NCI-H226 (cell line): ENCODE data around the gene RNLS.
A peak's percentile ranks its signal among the peaks of the same experiment; 100 is the strongest.

Source experiments
- DNase-seq: peaks from one replicate; pipeline ENCODE4 v3.0.0-alpha.2; 2015

Gene RNLS

DNA sequence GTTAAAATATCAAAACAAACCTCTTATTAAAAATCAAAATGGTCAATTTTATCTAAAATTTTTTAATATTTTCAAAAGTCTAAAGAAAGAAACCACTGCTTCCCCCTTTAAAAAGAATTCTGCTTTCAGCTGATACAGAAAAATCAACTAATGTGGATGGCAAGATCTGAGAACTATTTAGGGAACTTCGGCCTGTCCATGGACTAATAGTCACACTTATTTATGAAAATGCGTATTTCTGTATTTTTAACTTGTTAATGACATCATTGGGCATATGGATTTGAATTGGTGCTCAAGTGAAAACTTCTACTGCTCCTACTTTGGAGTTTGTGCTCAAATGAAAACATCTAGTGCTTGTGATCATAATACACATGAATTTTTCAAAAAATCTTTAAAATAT is 31.9 kb downstream of the RNLS start:
- DNase-seq, result no peak

DNA sequence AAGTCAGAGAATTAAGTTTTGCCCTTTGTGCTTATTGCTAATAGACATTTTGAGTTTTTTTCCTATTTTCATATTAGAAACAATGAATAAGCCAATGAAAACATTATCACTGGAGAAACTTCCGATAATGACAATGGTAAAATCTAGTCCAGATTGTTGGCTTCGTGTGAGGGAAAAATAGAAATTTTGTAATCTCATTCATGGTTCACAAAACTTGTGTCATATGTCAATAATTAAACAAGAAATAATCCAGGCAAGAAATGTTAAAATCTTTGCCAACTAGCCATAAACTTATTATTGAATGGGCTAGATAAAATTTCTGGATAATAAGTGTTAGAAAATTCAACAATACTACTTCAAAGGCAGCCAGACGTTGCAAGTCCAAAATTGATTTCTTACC is 36.6 kb downstream of the RNLS start:
- no peak for DNase-seq

DNA sequence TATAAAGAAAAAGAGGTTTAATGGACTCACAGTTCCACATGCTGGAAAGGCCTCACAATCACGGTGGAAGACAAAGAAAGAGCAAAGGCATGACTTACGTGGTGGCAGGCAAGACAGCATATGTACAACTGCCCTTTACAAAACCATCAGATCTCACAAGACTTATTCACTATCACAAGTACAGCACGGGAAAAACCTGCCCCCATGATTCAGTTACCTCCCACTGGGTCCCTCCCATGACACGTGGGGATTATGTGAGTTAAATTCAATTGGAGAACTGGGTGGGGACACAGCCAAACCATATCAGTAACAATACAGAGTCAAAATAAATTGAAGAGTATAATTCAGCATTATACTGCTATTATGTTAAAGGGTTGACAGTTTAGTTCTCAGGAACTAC is 37.8 kb downstream of the RNLS start:
- no peak for DNase-seq

DNA sequence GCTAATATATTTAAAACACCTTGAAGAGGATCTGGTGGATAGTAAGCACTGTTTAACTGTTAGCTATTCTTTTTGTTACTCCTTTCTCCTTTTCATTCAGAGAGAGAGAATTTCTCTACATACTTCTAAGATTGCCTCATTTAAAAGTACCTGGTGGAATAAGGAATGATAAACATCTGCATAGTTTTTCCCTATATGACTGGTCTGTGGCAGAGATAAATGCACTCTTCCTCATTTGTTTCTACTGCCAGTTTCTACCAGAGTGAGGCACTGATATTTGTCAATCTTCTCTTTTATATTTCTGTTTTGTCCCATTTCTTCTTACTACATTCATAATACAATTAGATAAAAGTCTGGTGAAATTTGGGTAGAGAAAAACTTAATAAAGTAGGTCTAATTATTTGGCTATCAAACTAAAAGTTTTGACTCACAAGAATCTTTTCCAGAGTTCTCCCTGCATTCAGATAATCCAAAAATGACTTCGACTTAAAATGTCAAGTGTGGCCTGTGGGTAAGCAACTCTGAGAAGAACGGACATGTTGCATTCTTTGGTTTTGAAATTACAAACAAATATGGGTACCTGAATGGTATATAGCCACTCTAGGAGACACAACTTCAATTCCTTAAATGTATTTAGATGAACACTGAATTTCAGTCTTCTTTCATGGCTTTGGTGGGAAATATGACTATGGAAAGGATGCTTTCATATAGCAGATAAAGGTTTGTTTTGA is 38.8 kb downstream of the RNLS start:
- peak; percentile 39 for DNase-seq

DNA sequence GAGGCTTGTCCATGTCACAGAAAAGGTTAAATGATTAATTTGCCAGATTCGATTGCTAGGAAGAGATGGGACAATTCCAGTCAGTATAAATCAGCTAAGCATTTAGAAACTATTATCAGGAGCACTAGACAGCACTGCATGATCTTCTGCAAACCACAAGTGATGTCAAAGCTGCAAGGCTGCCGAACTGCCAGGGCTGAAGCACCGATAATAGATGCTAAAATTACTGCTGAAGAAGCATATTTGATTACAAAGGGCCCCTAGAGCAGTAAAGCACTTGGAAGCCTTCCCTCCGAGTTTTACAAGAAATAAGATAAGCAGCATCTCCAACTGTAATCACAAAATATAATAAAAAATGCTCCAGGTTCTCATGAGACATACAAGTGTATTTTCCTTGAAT is 40.6 kb downstream of the RNLS start:
- no peak for DNase-seq

DNA sequence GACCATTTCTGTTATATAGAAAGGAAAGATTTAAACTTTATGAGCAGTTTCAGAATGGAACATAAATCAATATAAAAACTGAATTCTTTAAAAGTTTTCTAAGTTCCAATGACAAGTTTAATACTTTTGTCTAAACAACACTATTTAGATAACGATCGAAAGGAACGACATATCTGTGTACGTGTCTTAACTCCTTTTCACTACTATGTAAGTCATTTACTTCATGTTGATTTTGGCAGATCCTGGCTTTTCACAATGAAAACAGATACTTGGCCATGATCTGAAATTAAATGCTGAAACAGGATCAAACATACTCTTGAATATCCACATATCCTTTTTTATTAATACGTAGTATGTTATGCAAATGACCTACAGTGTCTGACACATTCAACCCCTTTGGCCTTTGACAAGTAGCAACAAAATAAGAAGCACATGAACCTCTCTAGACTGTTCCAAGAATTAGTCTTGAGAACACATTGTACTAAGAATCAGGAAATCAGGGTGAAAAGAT is 41.9 kb downstream of the RNLS start:
- DNase-seq, result no peak

DNA sequence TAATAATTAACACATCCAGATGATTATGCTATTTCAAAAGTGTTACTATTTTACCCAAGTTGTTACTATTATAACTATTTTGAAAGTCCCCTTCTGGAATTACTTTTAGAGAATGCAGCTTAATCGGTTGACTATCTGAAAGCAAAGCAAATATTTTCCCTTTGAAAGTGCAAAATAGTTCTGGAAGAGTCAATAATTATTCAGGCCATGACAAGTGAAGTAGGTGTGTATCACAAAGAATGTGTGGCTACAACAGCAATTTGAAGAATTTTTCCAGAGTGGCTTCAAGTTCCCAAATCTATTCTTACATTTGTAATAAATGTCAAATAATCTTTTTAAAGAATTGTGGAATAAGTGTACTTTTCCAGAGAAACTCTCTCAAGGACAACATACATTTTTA is 42.8 kb downstream of the RNLS start:
- no peak for DNase-seq

DNA sequence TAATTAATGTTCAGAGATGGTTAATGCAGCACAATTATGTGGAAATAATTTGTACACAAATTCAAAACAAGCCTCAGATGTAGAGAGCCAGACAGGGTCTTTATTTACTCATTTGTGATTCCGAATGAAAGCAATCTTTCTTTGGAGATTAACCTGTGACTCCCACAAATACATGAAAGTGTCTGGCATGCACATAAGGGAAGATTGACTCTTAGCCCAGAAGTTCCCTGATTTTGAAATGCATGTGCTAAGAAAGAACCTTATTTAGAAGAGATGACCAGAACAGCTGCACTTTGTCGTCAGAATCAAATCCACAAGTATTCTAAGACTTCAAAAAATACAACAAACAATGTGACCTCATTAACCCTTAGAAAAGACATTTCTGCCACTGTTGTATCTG is 45.1 kb downstream of the RNLS start:
- DNase-seq, result no peak

DNA sequence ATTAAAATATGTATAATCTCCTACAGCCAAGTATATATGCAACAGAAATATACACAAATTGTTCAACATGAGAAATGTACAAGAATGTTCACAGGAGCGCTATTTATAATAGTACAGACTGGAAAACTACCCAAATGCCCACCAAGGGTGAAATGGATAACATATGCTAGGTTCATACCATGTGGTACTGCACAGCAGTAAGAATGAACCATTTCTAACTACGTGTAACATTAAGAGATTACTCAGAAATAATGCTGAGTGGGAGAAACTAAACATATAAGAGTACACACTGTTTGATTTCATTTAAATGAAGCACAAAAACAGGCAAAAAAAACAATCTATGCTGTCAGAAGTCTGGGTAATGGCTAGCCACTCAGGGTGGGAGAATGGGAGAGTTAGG is 45.8 kb downstream of the RNLS start:
- DNase-seq, result no peak

DNA sequence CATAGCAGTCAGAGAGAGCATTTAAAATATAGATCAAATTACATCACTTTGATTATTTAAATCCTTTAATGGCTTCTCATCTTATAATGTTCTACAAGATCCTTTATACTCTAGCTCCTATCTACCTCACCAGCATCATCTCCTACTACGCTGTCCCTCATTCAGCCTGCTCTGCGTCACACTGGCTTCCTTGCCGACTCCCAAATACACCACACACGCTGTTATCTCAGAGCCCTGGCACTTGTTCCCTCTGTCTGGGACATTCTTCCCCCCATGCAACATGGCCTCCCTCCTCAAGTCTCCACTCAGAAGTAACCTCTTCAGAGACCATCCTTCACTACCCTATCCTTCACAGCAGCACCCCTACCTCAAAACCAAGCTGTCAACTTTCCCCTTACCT is 46.7 kb downstream of the RNLS start:
- no peak for DNase-seq

DNA sequence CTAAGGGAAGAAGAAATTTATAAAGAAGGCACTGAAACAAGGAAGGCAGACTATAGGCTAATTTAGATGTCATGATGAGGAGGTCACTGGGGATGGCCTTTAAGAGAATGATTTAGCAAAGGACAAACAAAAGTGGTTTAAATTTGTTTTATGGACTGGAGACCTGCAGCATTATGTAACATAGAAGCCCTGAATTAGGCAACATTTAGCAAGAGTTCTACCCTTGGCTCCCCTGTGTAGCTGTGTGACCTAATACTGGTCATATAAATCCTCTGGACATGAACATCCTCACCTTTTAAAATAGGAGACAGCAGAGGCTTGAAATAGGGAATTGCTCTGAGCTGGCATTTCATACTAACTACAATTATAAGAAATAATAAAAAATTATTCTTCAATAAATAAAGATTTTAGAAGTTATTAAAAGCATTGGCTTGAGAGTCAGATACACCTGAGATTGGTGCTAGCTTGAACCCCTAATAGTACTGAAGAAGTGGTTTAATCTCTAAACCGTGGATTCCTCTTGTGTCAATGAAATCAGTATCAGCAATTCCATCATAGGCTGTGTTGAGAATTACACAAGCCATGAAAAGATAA is 48.9 kb downstream of the RNLS start:
- no peak for DNase-seq

DNA sequence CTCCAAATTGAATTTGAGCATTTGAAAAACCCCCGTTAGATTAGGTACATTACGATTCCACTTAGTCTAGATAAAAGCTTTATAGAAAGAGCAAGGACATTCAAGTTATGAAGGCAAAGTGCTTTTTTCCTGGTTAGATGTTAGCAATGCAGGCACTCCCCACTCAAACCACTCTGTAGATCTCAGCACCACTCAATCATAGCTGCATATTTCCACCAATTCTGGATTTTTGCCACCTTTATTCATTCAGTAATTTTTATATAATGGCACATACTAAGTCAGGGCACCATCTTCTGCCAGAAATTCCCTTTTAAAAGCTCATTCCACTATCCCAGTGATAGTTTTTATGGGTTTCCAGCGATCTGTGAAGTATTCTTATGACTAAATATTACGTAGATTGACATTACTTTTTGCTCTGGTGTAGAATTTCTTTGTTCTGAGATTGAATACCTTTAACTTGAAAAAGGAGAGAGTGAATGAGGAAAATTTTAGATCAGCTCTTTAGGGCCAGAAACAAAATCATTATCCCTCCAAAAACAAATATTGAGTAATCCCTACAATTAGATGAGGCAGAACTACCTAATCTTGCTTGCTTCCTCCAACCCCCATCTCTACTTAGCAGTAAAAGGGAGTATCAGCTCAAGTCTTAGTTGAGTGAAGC is 51.6 kb downstream of the RNLS start:
- peak; percentile 33 for DNase-seq

DNA sequence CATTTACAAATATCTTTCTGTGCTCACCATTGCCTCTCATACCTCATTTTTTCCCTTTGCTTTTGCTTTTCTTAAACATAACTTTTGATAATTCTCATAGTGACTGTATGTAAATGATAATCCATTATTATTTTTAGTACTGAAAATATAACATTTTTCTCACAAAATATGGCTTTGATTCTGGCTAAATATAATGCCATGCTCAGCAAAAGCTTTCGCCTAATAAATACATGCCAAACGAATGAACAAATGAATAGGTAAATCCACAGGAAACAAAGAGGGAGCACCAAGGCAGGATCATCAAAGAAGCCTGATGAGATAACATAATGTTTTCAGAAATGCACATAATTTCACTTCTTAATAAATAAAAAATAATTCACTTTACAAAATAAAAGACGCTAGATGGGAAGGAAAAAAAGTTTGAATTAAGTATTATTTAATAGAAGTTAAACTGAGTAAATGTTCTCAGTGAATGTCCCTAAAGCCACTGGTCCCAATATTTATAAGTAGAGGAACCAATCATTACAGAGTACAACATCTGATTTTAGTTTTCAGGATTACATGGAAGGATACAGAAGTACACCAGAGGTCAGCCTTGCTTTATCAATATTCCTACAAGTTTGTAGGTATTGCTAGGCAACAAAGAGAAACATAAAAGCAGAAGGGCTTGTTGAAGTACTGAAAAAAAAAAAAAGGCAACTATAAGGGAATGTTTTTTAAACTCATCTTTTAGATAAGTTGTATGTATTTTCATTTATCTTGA is 52.3 kb downstream of the RNLS start:
- no peak for DNase-seq

DNA sequence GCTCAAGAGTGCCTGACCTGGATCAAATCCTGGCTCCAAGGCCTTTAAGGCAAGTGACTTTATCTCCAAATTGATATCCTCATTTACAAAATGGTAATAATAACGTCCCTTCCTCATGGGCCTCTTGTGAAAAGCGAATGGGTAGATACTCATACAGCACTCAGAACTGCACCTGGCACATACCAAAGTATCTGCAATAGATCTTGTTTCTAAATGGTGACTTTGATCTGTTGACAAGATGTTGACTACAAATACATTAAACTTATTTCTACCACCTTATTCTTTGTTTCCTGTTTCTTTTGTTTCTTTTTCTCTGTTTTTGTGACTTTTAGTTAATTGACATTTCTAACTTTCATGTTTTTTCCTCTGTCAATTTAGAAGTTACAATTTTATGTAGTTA is 53.0 kb downstream of the RNLS start:
- DNase-seq, result no peak

DNA sequence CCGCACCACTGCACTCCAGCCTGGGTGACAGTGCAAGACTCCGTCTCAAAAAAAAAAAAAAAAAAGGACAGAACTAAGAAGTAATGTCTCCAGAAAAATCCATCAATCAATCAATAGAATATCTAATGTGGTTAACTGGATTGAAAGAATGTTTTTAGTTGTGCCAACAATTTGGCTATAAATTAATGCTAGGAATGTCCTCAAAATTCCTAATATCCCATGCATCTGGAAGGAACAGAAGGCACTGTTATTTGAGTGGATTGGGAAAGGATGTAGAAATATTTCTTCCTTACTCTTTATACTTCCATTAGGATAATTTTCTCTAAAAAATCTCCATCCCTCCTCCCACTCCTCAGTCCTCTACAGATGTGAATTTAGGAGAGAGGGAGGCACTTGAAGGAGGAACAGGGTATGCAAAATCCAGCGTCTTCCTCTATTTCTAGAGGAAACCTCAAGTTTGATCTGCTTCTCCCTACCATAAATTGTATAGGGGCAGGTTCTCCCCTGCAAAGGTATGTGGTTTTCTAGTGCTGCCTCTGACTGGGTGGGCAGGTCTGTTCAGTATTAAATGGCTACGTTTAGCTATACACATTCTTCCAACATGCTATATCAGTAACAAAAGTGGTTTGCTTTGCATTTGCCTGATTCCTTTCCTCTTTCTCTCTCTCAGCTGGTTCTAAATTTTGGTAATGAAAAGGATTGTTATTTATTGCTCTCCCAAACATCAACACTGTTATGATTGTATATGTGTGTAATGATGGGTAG is 54.1 kb downstream of the RNLS start:
- no peak for DNase-seq

DNA sequence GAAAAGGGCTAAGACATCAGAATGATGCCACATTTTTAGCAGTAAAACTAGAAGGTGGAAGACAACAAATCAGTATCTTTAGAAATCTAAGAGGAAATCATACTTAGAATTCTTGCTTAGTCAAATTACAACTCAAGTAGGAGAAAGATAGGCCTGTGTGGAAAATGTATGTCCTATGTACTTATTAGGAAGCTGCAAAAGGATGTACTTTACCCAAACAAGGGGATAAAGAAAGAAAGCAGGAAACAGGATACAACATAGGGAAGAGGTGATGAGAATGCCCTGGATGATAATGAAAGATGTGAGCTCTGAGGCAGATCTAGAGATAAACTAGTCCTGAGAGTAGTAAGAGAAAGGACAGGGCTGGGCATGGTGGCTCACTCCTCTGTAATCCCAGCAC is 54.9 kb downstream of the RNLS start:
- no peak for DNase-seq

DNA sequence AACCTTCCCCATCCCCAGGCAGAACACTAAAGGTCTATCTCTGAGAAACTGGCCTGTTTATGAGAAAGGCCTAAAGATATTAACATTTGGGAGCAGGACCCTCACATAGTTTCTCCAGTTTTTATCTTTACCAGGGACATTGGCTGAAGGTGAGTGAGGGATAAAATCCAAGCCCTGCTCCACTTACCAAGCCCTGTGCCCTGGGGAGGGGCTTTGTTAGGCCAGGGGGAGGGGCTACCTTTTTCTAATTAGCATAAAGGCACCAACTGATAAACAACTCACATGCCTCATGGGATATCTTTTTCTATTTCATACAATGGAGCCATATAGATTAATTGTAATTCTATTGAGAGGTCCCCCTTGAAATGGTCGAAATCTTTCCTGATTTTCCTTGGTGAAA is 55.9 kb downstream of the RNLS start:
- no peak for DNase-seq

DNA sequence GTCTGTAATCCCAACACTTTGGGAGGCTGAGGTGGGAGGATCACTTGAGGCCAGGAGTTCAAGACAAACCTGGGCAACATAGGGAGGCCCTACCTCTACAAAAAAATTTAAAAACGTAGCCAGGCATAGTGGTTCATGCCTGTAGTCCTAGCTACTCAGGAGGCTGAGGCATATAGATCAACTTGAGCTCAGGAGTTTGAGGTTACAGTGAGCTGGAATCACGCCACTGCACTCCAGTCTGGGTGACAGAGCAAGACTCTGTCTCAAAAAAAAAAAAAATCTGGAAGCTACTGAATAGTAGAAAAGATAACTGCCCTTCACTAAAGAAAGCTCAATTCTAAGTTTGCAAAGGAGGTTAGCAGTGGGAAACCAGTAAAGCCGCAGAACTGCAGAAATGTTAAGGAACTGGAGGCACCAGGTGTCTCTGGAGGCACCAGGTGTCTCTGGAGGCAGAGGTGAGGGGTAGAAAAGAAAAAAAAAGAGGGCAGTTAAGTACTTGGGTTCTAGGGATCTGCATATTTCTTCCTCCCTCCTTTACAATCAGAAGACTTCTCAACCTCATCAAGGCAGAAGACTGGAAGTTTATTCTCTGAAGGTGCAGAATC is 56.5 kb downstream of the RNLS start:
- no peak for DNase-seq

DNA sequence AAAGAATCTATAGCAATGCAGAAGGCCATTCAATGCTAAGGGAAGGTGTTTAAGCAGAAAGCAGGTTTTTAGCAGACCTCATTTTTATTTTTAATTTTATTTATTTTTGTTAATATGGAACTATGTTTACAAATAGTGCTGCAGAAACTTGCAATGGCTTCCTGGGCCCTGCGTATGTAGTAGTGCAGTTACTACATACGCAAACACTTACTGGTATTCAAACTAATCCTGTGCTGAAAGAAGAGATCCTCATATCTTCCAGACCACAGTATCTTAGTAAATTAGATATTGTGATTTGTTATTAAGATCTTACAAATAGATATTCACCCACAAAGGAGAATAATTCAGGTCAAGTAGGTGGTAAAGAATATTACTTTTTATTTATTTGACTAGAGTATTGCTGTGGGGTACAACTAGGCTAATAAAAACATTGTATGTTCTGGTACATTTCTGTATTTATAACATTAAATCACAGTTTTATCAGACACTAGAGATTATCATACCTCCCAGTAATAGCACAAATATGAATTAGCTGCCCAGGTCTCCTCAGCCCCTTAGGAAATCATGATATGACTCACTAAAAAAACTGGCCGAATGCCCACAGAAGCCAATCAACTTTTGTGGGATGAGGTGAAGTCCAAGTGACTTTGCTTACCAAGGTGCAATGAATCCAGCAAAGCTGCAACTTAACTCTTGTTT is 57.6 kb downstream of the RNLS start:
- DNase-seq, result peak; percentile 89

DNA sequence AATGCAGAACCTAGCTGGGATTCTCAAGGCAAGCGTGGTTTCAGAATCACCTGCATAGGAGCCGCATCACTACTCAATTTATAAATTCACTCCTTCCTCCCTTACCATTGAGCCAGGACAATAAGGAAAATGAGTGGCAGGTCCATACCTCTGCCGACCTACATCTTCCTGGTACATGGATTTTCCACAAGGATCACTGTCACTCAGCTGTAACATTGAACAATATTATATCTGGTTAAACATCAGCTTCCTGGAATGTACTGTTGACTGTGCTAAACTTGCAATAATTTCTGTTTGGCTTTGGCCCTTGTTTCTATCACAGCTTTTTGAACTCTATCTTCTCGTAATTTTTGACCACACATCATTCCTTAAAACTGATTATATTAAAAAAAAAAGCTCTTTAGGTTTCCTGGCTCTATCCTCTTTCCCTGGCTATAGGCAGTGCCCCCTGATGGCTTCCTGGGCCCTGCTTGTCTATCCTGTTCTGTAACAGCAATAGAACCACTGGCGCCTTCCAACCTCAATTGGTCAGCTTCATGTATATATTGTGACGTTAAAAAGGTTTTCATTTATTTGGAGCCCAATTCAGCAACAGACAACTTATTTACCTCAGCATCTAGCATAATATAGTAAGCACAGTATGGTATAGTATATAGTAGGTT is 59.2 kb downstream of the RNLS start:
- no peak for DNase-seq

DNA sequence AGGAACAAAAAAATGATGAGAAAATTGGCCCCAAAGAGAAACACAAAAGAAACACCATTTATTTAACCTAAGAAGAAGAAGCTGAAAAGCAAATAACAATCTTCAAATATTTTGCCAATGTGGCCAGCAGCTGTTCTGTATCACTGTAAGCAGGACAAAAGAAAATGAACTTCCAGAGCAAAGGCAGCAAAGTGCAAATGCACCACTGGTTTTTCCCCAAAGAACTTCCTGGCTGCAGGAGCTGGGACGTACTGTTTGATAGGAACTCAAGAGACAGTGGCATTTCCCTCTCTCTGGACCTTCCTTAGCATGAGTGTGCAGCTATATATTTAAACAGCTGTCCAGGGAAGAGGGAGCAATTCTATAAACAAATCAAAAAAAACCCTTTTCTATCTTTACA is 60.4 kb downstream of the RNLS start:
- DNase-seq, result no peak
